ENCODE measurements around the gene CCL22. TPM values are rescaled to one million over a fixed set of nuclear protein-coding genes. Genes with fewer than 3 reads are reported as not detected.

The CCL22 gene
- polyA plus RNA-seq, 1 donor, result 0.15 TPM

GRCh38 chr16:57377080-57377841, 18.7 kb downstream of the CCL22 start:
- DNase-seq, result no peak

GRCh38 chr16:57379579-57379978, 21.0 kb downstream of the CCL22 start:
- no peak for DNase-seq

- DNase-seq, result no peak
Observed at GRCh38 chr16:57380671-57381462, 22.3 kb downstream of the CCL22 start.

- no peak for DNase-seq
Observed at GRCh38 chr16:57381791-57382534, 23.4 kb downstream of the CCL22 start.

- DNase-seq, result no peak
Observed at GRCh38 chr16:57382535-57383275, 24.1 kb downstream of the CCL22 start.

GRCh38 chr16:57383276-57384247, 25.0 kb downstream of the CCL22 start:
- DNase-seq, result no peak

GRCh38 chr16:57384248-57385070, 25.9 kb downstream of the CCL22 start:
- no peak for DNase-seq

GRCh38 chr16:57385083-57385482, 26.5 kb downstream of the CCL22 start:
- no peak for DNase-seq

GRCh38 chr16:57386381-57386951, 27.9 kb downstream of the CCL22 start:
- DNase-seq, result peak; percentile 68

GRCh38 chr16:57387598-57388354, 29.2 kb downstream of the CCL22 start:
- DNase-seq, result no peak

- no peak for DNase-seq
Observed at GRCh38 chr16:57388359-57389086, 29.9 kb downstream of the CCL22 start.

- no peak for DNase-seq
Observed at GRCh38 chr16:57389087-57389468, 30.5 kb downstream of the CCL22 start.

- no peak for DNase-seq
Observed at GRCh38 chr16:57390636-57391295, 32.2 kb downstream of the CCL22 start.

GRCh38 chr16:57391300-57391699, 32.7 kb downstream of the CCL22 start:
- no peak for DNase-seq

GRCh38 chr16:57391708-57392107, 33.1 kb downstream of the CCL22 start:
- DNase-seq, result no peak

- DNase-seq, result no peak
Observed at GRCh38 chr16:57392694-57393093, 34.1 kb downstream of the CCL22 start.

- no peak for DNase-seq
Observed at GRCh38 chr16:57394444-57394843, 35.9 kb downstream of the CCL22 start.

- no peak for DNase-seq
Observed at GRCh38 chr16:57395026-57395425, 36.4 kb downstream of the CCL22 start.
